Hematopoietic multipotent progenitor cell treated with erythropoietin and hydrocortisone succinate and interleukin-3 and kit ligand, for 8 days (in vitro differentiated cells): ENCODE data around the gene C3orf52.
A peak's percentile ranks its signal among the peaks of the same experiment; 100 is the strongest.

ENCODE experiments used
- DNase-seq: peaks from one replicate; pipeline ENCODE4 v3.0.0-alpha.2; 2015

The C3orf52 gene

DNA sequence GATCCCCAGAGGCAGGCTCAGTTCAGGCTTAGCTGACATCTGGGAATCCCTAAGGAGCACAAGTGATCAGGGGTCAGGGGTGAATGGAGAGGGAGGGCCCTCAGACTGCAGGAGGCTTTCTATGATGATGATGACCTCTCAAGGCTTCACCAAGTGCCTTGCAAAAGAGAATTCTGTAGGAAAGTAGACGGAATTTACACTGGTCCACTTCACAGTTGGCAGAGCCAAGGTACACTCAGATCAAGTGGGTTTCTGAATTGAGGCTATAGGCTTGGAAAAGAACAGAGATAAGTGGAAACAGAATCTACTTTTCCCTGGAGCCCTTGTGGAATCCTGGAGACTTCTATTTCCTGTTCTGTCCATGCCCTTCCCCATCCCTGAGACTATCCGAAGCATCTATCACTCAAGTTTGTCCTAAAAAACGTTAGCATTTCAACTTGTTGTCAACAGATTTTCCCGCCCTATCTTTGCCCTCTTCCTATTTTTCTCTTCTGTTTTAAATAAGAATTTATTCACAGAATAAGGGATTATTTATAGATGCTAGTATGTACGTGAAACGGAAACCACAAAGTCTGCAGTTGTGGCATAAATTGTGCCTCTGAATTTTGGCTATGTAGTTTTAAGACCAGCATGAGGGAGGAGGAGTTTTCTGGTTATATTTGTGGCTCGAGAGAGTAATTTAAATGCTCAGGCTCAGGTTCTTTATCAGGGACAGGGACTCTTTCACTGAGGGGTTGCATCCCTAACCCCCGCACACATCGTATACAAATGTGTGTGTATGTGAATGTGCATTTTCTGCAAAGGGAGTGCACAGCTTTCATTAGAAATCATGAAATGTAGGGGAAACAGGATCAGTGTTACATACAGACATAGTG, 34.0 kb downstream of the C3orf52 start:
- DNase-seq = no peak

DNA sequence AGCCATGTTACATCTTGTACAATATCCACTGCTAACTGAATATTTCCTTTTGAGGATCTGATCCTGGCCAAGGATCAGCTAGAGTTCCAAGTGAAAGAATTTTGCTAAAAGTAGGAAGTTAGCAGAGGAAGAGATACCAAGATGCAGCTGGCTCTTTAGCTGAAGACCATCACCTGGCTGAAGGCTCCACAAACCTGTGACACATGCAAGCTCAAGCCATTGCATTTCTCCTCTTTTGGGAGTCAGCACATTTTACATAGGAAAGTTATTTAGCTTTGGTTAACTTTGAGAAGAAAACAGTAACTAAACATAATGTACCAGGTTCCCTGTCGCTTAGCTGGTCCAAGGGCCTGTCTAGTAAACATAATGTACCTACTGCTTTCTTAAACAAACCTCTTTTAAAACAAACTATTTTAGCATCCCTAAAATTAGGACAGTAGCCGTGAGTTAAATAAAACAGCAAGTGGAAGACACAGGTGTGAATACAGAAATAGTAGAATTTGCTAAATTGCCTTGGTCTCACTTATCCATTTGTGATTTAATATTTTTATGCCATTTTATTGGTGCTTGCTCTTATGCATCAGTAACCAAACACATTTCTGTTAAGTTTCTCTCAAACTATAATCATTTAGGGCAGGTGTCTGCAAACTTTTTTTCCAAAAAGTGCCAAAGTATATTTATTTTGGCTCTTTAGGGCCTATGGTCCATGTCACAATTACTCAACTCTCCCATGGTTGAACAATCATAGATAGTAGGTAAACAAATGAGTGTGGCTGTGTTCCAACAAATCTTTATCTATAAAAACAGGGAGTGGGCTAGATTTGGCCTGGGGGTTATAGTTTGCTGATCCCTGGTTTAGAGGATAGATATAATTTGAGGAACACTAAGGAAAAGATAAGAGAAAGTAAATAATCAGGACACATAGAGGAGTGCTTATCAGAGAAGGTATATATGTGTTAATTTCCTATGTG, 35.7 kb downstream of the C3orf52 start:
- DNase-seq = no peak

DNA sequence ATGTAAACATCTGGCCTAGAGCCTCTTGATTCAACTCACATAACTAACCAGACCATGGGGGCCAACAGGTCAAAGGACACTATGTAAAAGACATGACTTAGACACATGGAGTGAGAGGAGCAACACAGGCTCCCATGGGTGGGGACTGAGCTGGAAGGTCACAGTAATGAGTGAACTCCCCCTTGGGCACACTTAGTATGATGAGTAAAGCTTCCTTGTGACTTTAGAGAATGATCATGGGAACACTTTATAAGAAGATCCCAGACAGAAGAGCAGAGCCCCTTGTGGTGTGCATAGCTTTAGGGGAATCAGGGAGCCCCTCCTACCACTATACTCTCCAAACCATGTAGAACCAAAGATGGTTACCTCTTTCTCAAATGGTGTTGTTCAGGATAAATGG, 36.7 kb downstream of the C3orf52 start:
- DNase-seq = no peak

DNA sequence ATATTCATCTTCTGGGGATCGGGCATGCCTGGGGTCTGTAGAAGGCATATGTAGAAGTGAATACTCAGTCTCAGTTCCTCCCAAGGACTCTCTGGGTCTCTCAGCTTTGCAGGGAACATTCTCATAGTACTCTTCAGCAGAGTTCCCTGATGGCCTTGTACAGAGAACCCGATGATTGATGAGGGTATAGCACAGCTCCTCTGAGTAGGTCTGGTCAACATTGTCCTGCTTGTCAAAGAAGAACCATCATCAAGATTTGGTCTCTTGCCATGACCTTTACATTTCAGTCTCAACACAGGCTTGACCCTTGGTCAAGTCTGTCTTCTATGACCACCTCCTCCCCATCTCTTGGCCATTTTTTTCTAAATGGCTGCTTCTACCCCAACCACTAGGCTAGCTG, 37.4 kb downstream of the C3orf52 start:
- no peak for DNase-seq

DNA sequence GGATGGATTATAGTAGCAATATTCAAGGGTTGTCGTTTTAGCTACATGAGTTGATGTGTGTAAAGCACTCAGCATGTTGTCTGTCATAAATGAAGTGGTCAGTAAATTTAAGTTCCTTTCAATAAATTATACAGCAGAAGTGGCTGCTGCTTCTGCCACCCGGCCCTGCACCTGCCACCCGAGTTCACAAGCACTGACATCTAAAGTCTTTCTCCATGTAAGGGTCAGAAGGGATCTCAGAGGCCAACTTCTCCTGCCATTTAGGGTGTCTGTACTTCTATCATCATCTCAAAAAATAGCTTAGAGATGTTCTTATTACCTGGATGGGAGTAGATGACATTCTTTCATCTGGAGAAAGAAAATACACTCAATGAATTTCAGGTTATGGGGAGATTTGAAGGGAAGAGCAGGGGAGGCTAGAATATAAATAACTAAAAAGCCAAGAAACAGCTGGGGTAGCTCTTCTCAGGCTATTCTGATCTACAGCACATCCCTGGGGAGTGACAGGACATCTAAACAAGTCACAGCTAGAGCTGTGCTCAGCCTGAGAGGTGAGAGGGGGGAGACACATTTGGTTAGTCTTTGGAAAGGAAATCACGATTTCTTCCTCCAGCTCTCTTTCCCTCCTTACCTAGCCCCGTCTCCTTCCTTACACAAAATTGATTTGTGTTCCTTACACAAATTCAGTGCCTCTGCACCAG, 38.9 kb downstream of the C3orf52 start:
- no peak for DNase-seq

DNA sequence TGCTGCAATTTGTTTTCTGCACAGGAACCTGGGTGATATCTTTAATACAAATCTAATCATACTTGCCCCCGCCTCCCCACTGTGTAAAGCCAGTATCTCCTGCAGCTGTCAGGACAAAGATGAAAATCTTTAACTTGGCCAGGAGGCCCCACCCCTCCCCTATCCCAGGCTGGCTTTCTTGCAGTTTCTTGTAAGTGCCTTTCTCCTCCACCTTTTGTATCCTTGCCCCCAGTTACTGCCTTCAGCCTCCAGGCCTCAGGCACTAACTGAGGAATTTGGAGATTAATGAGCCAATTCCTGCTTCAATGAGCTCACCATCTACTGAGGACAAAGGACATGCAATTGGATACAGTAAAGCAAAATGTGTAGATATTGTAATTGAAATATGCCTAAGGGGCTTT, 40.3 kb downstream of the C3orf52 start:
- DNase-seq = no peak

DNA sequence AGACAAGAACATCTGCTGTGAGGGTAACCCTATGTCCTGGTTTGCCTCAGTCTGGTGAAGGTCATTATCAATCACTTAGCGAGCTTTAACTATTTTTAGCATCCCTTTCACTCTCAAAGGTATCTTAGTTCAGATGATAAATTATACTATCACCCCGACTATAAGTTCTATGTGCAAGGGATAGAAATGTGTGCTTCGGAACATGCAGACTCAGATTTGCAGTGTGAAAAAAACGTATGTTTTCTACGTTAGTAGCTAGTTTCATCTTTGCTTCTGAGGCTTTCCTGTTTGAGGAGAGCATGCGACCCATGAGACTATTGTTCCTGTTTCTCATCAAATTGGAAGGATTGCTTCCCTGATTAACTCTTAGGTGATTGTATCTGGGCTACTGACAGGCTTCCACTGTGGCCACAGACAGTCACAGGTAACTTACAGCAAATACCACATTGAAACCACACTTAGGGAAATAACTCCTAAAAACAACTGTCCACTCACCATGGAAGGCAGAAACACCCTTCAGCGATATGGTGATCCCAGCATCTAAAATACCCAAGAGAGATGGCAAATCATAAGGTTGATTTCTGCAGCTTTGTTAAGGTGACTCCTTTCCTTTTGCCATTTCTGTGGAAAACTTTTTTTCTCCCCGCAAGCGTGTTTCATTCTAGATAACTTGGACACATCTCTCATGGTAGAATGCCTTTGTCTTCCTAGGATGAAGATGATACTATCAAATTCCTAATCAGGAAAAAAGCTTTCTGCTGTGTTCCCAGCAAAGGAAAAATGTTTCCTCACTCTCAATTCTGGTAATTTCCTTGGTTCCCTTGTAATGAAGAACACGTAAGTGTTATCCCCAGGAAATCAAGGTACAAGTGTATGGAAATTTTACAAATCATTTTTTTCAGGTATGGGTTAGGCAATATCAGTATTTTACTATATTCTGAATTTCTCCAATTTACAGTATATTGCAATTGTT, 41.6 kb downstream of the C3orf52 start:
- no peak for DNase-seq

DNA sequence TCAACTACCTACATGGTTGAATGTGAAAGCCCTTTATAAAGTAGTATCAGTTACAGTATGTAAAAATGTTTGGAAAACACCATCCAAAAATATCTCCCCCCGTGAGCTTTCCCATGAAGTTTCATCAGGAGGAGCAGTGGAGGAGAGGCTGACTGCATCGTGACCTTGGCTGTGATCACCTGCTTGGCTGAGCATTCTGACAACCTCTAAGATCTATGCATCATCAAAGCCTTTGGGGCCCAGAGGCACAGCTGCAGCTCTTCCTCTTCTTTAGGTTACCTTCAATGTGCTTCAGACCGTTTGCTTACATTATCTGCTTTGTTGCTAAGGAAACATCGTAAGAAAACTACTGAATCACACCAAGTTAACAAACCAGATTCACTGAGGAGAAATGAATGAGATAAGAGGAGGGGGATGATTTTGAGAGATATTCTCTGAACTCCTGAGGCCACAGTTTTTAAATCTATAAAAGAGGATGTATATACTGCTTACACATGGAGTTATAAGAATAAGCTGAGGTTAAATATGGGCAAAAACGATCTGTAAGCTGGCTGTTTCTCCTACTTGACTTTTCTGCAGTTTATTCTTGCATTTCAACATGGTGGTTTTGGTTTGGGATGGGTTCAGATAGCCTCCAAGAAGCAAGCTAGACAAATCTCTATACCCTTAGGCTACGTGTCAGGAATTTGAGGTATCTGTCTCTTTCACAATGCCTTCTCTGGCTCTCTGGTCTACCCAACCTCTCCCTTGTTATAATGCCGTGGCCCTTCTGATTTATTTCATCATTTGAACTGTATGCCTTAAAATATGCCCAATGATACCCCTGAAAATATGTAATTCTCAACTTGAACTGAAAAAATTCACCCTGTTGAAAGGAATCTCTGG, 42.9 kb downstream of the C3orf52 start:
- no peak for DNase-seq

DNA sequence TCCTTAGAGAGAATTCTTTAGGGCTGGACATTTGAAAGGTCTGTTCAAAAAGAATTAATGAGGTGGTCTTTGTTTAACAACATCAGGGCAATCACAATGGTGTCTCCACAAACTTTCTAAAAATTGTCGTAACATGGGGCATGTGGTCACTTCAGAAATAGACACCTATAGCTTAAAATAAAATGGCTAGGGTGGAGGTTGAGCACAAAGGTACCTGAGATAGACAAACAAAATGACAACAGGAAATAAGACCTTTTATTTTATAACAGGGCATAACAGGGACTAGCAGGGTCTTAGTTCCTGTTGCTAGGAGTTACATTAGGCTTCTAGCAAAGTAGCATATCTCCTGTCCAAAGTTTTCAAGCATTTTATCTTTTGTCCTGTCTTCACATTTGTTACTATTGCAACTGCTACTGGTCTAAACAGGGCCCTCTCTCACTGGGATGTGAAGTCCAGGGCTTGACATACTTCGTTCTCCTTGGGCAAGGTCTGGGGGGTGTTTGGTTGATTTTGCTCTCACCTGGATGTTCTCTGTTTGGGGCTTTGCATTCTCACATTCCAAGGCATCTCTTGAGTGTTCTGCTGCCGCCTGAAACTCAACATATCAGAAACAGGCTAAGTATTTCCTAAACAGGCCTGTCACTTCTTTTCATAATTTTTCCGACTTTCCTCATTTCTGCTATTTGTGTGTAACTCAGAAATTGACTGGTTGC, 43.9 kb downstream of the C3orf52 start:
- no peak for DNase-seq

DNA sequence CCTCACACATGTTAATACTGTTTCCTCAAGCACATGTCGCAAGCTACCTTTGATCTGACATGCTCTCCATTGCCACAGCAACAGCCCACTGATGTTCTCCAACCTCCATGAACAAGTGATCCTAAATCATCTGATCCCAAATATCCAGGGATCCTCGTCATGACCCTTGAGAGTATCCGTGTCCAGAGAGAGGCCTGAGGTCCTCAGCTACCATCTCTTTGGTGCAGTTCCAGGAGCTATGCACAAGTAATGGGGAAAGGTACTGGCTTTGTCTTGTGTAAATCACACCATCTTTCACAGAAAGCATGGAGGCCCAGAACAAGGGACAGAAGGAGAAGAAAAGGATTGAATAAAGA, 44.4 kb downstream of the C3orf52 start:
- DNase-seq = no peak

DNA sequence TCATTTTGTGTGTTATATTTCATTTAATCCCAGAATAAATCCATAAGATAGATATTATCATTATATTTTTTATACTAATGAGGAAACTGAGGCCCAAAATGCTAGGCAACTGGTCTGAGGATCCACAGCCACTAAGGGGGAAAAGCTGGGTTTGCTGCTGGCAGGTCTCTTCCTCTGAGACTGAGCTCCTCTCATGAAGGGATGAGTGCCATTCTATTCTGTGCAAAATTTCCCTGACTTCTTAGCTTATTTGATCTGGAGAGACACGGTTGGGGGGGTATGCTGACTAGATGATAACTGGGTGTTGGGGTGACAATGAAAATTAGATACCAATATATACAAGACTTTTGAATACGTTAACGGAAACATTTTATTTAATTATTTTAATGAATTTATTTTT, 44.9 kb downstream of the C3orf52 start:
- DNase-seq = no peak

DNA sequence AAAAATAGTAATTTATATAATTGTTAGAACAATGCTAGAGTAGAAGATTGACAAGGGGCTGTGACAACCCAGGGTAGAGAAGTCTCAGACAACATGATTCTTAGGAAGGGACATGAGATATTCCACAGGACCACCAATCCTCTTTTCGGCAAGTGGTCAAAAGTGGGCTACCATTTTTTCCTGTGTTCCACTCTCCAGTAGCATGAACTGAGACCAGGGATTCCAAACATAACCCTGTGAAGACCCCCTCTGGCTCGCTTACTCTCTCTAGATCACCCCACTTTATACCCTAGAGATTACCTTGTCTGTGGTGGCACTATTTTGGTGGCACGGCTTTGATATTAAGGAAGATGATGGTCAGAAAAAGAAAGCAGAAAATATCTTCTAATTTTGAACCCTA, 45.9 kb downstream of the C3orf52 start:
- DNase-seq = no peak

DNA sequence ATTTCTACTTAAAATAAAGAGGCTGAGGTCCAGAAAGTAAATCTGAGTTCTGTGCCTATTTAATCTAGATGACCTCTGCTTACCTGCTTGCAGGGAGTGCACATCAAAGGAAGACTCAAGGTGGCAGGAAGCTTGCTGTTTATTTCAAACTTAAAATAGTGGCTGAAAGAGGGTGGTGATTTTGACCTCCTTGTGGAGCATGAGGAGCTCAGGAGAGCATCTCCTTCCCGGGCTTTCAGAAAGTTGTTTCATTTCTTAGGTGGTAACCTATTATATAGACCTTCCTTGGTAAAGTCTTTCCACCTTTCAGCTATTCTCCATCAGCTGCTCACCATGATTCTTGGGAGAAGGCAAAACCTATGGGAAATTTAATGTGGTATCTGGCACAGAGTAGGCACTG, 46.4 kb downstream of the C3orf52 start:
- no peak for DNase-seq

DNA sequence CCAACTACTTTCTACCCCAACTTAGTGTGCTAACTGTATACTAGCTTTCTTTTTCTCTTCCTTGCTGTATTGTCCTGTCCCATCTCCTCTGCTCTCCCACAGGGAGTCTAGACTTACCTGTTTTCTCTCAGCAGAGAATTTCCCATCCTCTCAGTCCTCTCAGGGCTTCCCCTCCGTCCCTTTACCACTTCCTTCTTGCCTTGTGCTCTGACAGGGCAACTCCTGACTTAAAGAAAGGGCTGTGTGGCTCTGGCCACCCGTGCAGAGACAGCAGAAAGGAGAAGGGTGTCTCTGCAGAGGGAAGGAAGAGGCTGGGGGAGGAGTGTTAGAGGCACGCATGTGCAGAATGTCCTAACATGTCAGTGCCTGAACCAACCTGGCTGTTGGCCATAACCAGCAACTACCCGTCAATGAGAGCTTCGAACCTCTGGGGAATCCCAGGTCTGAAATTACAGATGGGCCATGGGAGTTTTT, 46.8 kb downstream of the C3orf52 start, which contains the start of gene GCSAM:
Gene GCSAM, minus strand, starts transcription at position 274 of the 474 bp plus-strand sequence. Its CDS starts 128 bp downstream, at position 146.
- DNase-seq = peak; percentile 64

DNA sequence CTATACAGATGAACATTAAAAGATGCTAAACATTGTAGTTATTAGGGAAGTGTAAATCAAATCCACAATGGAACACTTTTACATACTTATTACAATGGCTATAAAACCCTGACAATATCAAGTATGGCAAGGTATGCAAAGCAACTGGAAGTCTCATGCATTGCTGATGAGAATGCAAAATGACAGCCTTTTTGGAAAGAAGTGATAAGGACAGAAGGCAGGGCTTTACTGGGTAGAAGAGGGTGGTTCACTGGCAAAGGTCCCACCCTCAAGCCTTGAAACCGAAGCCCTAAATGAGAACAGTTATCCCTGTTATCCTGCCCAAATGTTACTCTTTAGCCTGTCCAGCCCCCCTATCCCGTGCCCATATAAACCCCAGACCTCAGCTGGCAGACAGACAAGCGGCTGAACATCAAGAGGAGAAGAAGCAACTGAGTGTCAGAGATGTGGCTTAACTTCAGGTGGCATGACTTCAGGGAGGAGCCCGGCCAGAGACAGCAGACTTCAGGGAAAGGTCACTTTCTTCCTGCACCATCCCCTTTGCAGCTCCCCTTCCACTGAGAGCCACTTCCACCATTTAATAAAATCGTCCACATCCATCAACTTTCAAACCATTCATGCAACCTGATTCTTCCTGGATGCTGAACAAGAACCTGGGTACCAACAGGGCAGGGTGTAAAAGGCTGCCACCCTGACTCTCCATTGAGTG, 47.6 kb downstream of the C3orf52 start:
- peak; percentile 83 for DNase-seq

DNA sequence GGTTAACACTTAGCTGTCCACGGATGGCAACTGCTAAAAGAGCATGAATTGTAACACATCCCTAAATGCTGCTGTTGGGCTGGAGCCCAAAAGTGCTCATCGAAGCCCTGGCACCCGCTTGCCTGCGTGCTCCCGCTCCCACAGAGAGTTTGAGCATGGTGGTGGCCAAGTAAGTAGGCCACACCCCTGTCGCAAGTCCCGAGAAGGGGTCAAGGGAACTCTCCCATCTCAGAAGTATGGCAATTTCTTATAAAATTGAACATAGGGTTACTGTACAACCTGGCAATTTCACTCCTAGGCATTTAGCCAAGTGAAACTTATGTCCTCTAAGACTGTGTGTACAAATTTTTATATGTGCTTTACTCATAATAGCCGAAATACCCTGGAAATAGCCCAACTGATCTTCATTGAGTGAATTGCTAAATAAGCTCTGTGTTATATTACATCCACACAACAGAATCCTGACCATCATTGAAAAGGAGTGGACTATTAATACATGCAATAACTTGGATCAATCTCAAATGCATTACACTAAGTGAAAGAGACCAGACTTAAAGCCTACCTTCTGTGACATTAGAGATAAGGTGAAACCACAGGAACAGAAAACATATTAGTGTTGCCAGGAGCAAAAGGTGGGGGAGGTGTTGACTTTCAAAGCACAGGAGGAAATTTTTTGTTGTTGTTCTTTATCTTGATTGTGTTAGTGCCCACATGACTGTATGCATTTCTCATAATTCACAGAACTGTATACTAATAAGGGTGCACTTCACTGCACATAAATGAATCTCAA, 48.3 kb downstream of the C3orf52 start:
- peak; percentile 87 for DNase-seq

DNA sequence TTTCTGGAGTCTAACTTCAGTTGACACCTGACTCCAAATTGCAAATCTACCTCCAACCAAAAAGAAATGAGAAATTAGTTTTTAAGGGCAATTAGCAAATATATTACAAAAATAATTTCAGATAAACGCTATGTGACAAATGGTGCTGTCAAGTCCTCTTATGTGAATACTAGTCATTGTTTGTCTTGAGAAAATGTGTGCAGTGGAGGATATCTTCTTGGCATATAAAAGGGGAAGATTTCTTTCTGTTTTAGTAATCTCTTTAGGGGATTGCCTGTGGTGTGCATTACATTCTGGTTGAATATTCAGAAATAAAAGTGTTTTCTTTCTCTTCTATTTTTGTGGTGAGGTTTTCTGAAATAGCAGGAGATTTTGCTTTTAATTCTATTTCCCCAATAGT, 49.9 kb downstream of the C3orf52 start:
- DNase-seq = no peak

DNA sequence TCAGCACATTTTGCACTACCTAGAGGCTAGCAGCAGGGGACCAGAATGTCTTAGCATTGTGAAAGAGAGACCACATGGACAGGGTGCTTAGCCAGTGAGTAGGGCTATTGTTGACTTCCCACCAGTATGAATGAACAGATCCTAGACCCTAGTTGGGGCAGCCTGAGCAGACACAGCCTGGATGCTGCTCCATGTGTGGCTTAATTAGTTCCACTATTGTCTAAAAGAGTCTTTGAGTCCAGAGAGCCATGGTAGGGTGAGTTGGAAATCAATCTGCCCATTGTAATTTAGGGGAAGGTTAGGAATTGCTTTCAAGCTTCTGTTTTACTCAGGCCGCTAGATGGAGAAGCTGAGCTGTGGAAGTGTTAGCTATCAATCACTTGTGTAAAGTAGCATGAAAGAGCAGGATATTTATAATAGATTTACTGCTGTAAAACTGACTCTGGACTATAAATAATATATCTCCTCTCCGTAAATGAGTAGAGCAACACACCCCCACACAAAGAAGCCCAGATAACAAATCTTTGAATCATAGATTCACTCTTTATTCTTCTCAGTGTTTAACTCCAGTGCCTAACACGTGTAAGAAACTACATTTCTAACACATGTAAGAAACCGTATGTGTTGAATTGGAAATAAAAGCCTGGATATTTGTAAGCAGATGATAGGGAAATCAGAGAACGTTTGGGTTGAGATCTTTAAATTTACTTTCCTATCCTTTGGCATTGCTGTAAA, 50.9 kb downstream of the C3orf52 start:
- peak; percentile 67 for DNase-seq
